HG02798 (cell line): Measurements from ENCODE around the gene SLC18A3.

ENCODE experiments used
- ATAC-seq: cut with Tn5 transposase; IDR thresholded peaks from one replicate; pipeline ENCODE4 v1.9.1; 2021; ENCODE audit warnings: mild to moderate bottlenecking; ENCODE audit not compliant: unreplicated experiment, poor library complexity

Gene SLC18A3

GRCh38 chr10:49647985-49648795 lies 38.1 kb downstream of the SLC18A3 start:
- ATAC-seq, result no peak

GRCh38 chr10:49649294-49649693 lies 39.2 kb downstream of the SLC18A3 start:
- no peak for ATAC-seq

GRCh38 chr10:49649936-49650723 lies 40.0 kb downstream of the SLC18A3 start:
- no peak for ATAC-seq

GRCh38 chr10:49650724-49651034 lies 40.6 kb downstream of the SLC18A3 start:
- no peak for ATAC-seq

GRCh38 chr10:49651039-49651835 lies 41.1 kb downstream of the SLC18A3 start:
- ATAC-seq, result no peak

GRCh38 chr10:49651917-49652316 lies 41.8 kb downstream of the SLC18A3 start:
- no peak for ATAC-seq

- no peak for ATAC-seq
These were observed 42.5 kb downstream of the SLC18A3 start for GRCh38 chr10:49652421-49653272.

- no peak for ATAC-seq
These were observed 43.3 kb downstream of the SLC18A3 start for GRCh38 chr10:49653273-49653929.

GRCh38 chr10:49654036-49654693 lies 44.1 kb downstream of the SLC18A3 start:
- no peak for ATAC-seq

GRCh38 chr10:49655099-49655498 lies 45.0 kb downstream of the SLC18A3 start:
- ATAC-seq, result no peak

GRCh38 chr10:49656845-49657493 lies 46.9 kb downstream of the SLC18A3 start:
- no peak for ATAC-seq

- no peak for ATAC-seq
These were observed 47.5 kb downstream of the SLC18A3 start for GRCh38 chr10:49657606-49658005.

GRCh38 chr10:49661140-49661856 lies 51.2 kb downstream of the SLC18A3 start:
- ATAC-seq, result no peak
